HepG2 (cell line): ENCODE data around the gene ABTB2. TPM values are rescaled to one million over a fixed set of nuclear protein-coding genes. Genes with fewer than 3 reads are reported as not detected.

Experiments
- AGO1 ChIP-seq: fragments of 200-400 bp; formaldehyde crosslinking; IDR thresholded peaks from 2 replicates; pipeline ENCODE4 v1.6.1; 2017; ENCODE audit warnings: mild to moderate bottlenecking, low read depth, low read length, moderate library complexity; ENCODE audit not compliant: poor library complexity, severe bottlenecking
- AGO2 ChIP-seq: fragments of 200-400 bp; formaldehyde crosslinking; optimal IDR thresholded peaks from 2 replicates; pipeline ENCODE3; 2017; ENCODE audit warnings: mild to moderate bottlenecking, low read depth, low read length, moderate library complexity
- ERF ChIP-seq: IDR thresholded peaks from 2 replicates; pipeline ENCODE4 v1.6.1; 2018; ENCODE audit warnings: missing biosample characterization, missing genetic modification reagents
- GFI1 ChIP-seq: sonication (generic); formaldehyde crosslinking; IDR thresholded peaks from 2 replicates; pipeline ENCODE4 v1.5.0; 2020; ENCODE audit warnings: missing genetic modification reagents, mild to moderate bottlenecking, borderline replicate concordance
- IRX3 ChIP-seq: sonication (generic); formaldehyde crosslinking; IDR thresholded peaks from 2 replicates; pipeline ENCODE4 v1.8.1; 2023; ENCODE audit warnings: mild to moderate bottlenecking, low read depth, missing genetic modification reagents, borderline replicate concordance
- MTA1 ChIP-seq: sonication (generic); formaldehyde crosslinking; IDR thresholded peaks from 2 replicates; pipeline ENCODE4 v1.4.0; 2020; ENCODE audit warnings: missing genetic modification reagents, mild to moderate bottlenecking, borderline replicate concordance
- MTERF4 ChIP-seq: sonication (generic); formaldehyde crosslinking; IDR thresholded peaks from 2 replicates; pipeline ENCODE4 v1.8.0; 2023; ENCODE audit warnings: mild to moderate bottlenecking, missing genetic modification reagents
- NAIF1 ChIP-seq: sonication (generic); formaldehyde crosslinking; IDR thresholded peaks from 2 replicates; pipeline ENCODE4 v1.5.0; 2020; ENCODE audit warnings: mild to moderate bottlenecking, missing genetic modification reagents, borderline replicate concordance
- PRPF4 ChIP-seq: fragments of 200-400 bp; formaldehyde crosslinking; IDR thresholded peaks from 2 replicates; pipeline ENCODE4 v1.6.1; 2016; ENCODE audit warnings: low read length, low read depth; ENCODE audit not compliant: poor library complexity, severe bottlenecking
- RFX5 ChIP-seq: IDR thresholded peaks from 2 replicates; pipeline ENCODE4 v1.6.1; 2011; ENCODE audit warnings: low read depth, low read length, improper control_type of control experiment
- TEAD2 ChIP-seq: sonication (generic); formaldehyde crosslinking; IDR thresholded peaks from 2 replicates; pipeline ENCODE4 v1.9.0; 2021; ENCODE audit warnings: missing genetic modification reagents
- XBP1 ChIP-seq: sonication (generic); formaldehyde crosslinking; IDR thresholded peaks from 2 replicates; pipeline ENCODE4 v1.5.0; 2020; ENCODE audit warnings: missing genetic modification reagents
- ZFP62 ChIP-seq: sonication (generic); formaldehyde crosslinking; IDR thresholded peaks from 2 replicates; pipeline ENCODE4 v1.4.0; 2020; ENCODE audit warnings: missing genetic modification reagents
- ZNF225 ChIP-seq: sonication (generic); formaldehyde crosslinking; IDR thresholded peaks from 2 replicates; pipeline ENCODE4 v1.4.0; 2020; ENCODE audit warnings: mild to moderate bottlenecking, missing genetic modification reagents
- ZNF383 ChIP-seq: sonication (generic); formaldehyde crosslinking; IDR thresholded peaks from 2 replicates; pipeline ENCODE4 v1.4.0; 2020; ENCODE audit warnings: missing genetic modification reagents, mild to moderate bottlenecking, borderline replicate concordance
- ZNF512B ChIP-seq: sonication (generic); formaldehyde crosslinking; IDR thresholded peaks from 2 replicates; pipeline ENCODE4 v1.5.1; 2020; ENCODE audit warnings: missing genetic modification reagents, mild to moderate bottlenecking, borderline replicate concordance
- ZNF570 ChIP-seq: sonication (generic); formaldehyde crosslinking; IDR thresholded peaks from 2 replicates; pipeline ENCODE4 v1.4.0; 2020; ENCODE audit warnings: mild to moderate bottlenecking, missing genetic modification reagents, borderline replicate concordance
- ZNF646 ChIP-seq: sonication (generic); formaldehyde crosslinking; IDR thresholded peaks from 2 replicates; pipeline ENCODE4 v1.9.0; 2021; ENCODE audit warnings: mild to moderate bottlenecking, missing genetic modification reagents
- ZNF674 ChIP-seq: sonication (generic); formaldehyde crosslinking; IDR thresholded peaks from 2 replicates; pipeline ENCODE4 v1.5.0; 2020; ENCODE audit warnings: low read depth, mild to moderate bottlenecking, missing genetic modification reagents
- ZSCAN29 ChIP-seq: sonication (generic); formaldehyde crosslinking; conservative IDR thresholded peaks from 2 replicates; pipeline ENCODE4 v1.4.0; 2020; ENCODE audit warnings: mild to moderate bottlenecking, missing genetic modification reagents
- polyA plus RNA-seq, 8 experiments: library from polyadenylated mRNA; depleted of rRNA in 3 of 8; stranded (reverse) in 7 of 8; unstranded in 1 of 8; fragments of >200 nt; fragmentation: Illumina TruSeq in 4 of 8; extraction: Trizol in 4 of 8; gene quantifications; 2 replicates each; pipeline versions ENCODE4 v1.2.1 to v1.2.3, GENCODE V29; 2011 to 2016; ENCODE audit warnings: low read depth in 4 of 8, missing spikeins in 1 of 8, mixed read lengths in 1 of 8; ENCODE audit not compliant: insufficient read depth in 1 of 8
- total RNA-seq, 5 experiments: library from RNA; depleted of rRNA; stranded (reverse); fragments of >200 nt; fragmentation: Illumina TruSeq; extraction: Trizol; gene quantifications; 2 replicates each; pipeline ENCODE4 v1.2.3, GENCODE V29; 2016; ENCODE audit warnings: low read depth in 1 of 5

The ABTB2 gene
- total and polyA plus RNA-seq, 2 of the 13 experiments (the other 11 are each of a cell fraction or from before 2014, with no cell fraction given): 5.1 to 15.4 TPM

DNA sequence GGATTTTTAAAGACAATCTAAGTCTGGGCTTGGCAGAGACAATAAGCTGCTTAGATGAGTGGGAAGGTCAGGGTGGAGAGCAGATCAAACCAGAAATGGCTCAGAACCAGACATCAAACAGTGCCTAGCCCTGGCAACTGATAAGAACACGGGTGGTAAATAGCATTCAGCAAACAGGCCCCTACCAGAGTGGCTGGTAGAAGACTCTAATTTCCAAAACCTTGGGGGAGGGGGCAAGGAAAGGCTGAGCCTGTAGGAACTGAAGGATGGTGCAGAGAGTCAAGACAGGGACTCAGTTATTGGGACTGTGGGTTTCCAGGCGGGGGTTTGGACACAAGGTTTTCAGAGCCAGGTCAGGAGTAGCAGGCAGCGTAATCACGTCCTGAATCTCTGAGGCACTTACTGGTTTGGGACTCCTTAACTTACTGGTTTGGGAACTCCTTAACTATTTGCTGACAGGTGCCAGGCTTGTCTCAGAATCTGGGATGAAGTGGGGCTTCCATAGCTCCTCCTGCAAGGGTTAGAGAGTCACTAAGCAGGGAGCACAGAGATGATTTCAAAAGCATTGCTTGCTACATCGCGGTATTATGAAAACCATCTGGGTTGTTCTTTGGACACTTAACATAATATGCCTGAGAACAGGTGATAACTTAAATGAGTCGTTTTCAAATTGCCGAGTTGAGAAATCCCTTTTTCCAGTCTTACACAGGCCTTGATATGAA lies 5.7 kb upstream of the ABTB2 start (continued):
- TF ChIP-seq ZFP62 (CRISPR knock-in tag): no peak
- no peak for TF ChIP-seq ZSCAN29
- TF ChIP-seq ZNF225 (CRISPR knock-in tag): no peak
- TF ChIP-seq AGO2: no peak
- TF ChIP-seq MTA1: no peak
- TF ChIP-seq PRPF4: no peak
- no peak for TF ChIP-seq MTERF4 (CRISPR knock-in tag)
- TF ChIP-seq ZNF383 (CRISPR knock-in tag): no peak
- no peak for TF ChIP-seq XBP1 (CRISPR knock-in tag)
- no peak for TF ChIP-seq IRX3
- no peak for TF ChIP-seq ZNF570 (CRISPR knock-in tag)
- TF ChIP-seq NAIF1: no peak
- TF ChIP-seq GFI1: peak; percentile 27; the same call in 1 of the 2 replicates
- no peak for TF ChIP-seq ZNF512B
- peak; percentile 71; the same call in 1 of the 2 replicates for TF ChIP-seq RFX5
- TF ChIP-seq ZNF674 (CRISPR knock-in tag): no peak
- no peak for TF ChIP-seq AGO1
- TF ChIP-seq TEAD2 (CRISPR knock-in tag): no peak
- no peak for TF ChIP-seq ERF (CRISPR knock-in tag)
- no peak for TF ChIP-seq ZNF646 (CRISPR knock-in tag)
